ENCODE data around the gene PHF19.

GRCh38 chr9:120857481-120857880 is 19.5 kb downstream of the PHF19 start:
- TF ChIP-seq, protein P1, sequence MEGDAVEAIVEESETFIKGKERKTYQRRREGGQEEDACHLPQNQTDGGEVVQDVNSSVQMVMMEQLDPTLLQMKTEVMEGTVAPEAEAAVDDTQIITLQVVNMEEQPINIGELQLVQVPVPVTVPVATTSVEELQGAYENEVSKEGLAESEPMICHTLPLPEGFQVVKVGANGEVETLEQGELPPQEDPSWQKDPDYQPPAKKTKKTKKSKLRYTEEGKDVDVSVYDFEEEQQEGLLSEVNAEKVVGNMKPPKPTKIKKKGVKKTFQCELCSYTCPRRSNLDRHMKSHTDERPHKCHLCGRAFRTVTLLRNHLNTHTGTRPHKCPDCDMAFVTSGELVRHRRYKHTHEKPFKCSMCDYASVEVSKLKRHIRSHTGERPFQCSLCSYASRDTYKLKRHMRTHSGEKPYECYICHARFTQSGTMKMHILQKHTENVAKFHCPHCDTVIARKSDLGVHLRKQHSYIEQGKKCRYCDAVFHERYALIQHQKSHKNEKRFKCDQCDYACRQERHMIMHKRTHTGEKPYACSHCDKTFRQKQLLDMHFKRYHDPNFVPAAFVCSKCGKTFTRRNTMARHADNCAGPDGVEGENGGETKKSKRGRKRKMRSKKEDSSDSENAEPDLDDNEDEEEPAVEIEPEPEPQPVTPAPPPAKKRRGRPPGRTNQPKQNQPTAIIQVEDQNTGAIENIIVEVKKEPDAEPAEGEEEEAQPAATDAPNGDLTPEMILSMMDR (IDR thresholded peaks at IDR 0.05 in 4 of 5, conservative IDR thresholded peaks at IDR 0.05 in 1 of 5) = no peak
- TF ChIP-seq POLR2A (IDR thresholded peaks at IDR 0.05) = no peak
